Measurements from ENCODE around the gene TMEM245. TPM values are rescaled to one million over a fixed set of nuclear protein-coding genes. Genes with fewer than 3 reads are reported as not detected.

Gene TMEM245
- total and polyA plus RNA-seq, 10 of the 15 experiments (the other 5 are each of a cell fraction or from before 2014, with no cell fraction given) = 7.4 to 36.1 (median 19.0) TPM

DNA sequence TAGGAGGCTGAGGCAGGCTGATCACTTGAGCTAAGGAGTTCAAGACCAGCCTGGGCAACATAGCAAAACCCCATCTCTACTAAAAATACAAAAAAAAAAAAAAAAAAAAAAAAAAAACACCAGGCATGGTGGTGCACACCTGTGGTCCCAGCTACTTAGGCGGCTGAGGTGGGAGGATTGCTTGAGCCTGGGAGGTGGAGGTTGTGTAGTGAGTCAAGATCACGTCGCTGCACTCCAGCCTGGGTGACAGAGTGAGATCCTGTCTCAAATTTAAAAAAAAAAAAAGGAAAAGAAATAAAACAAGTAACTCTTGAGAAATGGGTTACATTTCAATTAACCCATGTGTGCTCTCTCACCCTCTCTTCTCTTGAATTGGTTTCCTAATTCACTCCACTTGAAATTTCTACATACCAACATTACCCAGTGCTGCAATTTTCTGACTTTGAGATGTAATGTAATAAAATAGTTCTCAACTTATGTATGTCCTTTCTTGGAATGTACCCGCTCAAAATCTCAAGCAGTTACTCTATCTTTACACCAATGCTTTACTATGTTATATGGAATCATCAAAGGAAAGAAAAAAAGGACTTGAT is 35.8 kb downstream of the TMEM245 start:
- no peak for DNase-seq (ENCODE audit: low read depth, low spot score)
- FAIRE-seq = no peak
- Histone ChIP-seq H3K9me3 (replicated peaks; ENCODE audit: control insufficient read depth, insufficient read depth, low read length) (no peaks in the 10 kb centered on the region), H4K20me1 (ENCODE audit: control insufficient read depth, insufficient read depth) (no peaks in the 10 kb centered on the region), H3K79me2 (ENCODE audit: control insufficient read depth, insufficient read depth, low read length) (no peaks in the 10 kb centered on the region), H3K4me1 (ENCODE audit: control insufficient read depth, insufficient read depth, low read length) (peaks cover 9% of the 10 kb centered on the region; the same call in 1 of the 2 replicates), H3K4me2 (ENCODE audit: control insufficient read depth, insufficient read depth) (no peak overlapping the region), H3K36me3 (ENCODE audit: control insufficient read depth in 2 of 2, insufficient read depth in 2 of 2, low read length in 1 of 2) (peaks cover 4 to 18% of the 10 kb centered on the region in 2 experiments), H3K27ac (ENCODE audit: control insufficient read depth, insufficient read depth) (no peak overlapping the region), H3K4me3 (no peak overlapping the region), H3K27me3 (replicated peaks in 1 of 2; ENCODE audit: control insufficient read depth in 2 of 2, insufficient read depth in 2 of 2, low read length in 1 of 2) (no peaks in the 10 kb centered on the region), H3K9ac (ENCODE audit: control insufficient read depth, insufficient read depth, low read length) (no peak overlapping the region), H2AFZ (ENCODE audit: control insufficient read depth, low read depth, low read length) (no peak overlapping the region)
- POLR2A ChIA-PET = interaction anchor here (0.6 to 0.7 kb wide), 2 partner anchors 28 to 185 kb away, joined by 5 to 6 read pairs; no protein-coding TSS in a partner anchor
- TF ChIP-seq, protein P1, sequence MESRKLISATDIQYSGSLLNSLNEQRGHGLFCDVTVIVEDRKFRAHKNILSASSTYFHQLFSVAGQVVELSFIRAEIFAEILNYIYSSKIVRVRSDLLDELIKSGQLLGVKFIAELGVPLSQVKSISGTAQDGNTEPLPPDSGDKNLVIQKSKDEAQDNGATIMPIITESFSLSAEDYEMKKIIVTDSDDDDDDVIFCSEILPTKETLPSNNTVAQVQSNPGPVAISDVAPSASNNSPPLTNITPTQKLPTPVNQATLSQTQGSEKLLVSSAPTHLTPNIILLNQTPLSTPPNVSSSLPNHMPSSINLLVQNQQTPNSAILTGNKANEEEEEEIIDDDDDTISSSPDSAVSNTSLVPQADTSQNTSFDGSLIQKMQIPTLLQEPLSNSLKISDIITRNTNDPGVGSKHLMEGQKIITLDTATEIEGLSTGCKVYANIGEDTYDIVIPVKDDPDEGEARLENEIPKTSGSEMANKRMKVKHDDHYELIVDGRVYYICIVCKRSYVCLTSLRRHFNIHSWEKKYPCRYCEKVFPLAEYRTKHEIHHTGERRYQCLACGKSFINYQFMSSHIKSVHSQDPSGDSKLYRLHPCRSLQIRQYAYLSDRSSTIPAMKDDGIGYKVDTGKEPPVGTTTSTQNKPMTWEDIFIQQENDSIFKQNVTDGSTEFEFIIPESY (IDR thresholded peaks at IDR 0.05) = no peak
- TF ChIP-seq ESRRA (IDR thresholded peaks at IDR 0.05; ENCODE audit: low read length) = no peak
- no peak for TF ChIP-seq SMAD5 (IDR thresholded peaks at IDR 0.05; ENCODE audit: low read depth)
- no peak for TF ChIP-seq TBL1XR1 (IDR thresholded peaks at IDR 0.05; ENCODE audit: low read depth, low read length)
- TF ChIP-seq DPF2 (IDR thresholded peaks at IDR 0.05) = no peak
- no peak for TF ChIP-seq SUZ12 (IDR thresholded peaks at IDR 0.05; ENCODE audit: unreplicated experiment)
- no peak for TF ChIP-seq STAT1 (conservative IDR thresholded peaks at IDR 0.05)
- TF ChIP-seq, protein P2, sequence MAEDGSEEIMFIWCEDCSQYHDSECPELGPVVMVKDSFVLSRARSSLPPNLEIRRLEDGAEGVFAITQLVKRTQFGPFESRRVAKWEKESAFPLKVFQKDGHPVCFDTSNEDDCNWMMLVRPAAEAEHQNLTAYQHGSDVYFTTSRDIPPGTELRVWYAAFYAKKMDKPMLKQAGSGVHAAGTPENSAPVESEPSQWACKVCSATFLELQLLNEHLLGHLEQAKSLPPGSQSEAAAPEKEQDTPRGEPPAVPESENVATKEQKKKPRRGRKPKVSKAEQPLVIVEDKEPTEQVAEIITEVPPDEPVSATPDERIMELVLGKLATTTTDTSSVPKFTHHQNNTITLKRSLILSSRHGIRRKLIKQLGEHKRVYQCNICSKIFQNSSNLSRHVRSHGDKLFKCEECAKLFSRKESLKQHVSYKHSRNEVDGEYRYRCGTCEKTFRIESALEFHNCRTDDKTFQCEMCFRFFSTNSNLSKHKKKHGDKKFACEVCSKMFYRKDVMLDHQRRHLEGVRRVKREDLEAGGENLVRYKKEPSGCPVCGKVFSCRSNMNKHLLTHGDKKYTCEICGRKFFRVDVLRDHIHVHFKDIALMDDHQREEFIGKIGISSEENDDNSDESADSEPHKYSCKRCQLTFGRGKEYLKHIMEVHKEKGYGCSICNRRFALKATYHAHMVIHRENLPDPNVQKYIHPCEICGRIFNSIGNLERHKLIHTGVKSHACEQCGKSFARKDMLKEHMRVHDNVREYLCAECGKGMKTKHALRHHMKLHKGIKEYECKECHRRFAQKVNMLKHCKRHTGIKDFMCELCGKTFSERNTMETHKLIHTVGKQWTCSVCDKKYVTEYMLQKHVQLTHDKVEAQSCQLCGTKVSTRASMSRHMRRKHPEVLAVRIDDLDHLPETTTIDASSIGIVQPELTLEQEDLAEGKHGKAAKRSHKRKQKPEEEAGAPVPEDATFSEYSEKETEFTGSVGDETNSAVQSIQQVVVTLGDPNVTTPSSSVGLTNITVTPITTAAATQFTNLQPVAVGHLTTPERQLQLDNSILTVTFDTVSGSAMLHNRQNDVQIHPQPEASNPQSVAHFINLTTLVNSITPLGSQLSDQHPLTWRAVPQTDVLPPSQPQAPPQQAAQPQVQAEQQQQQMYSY (CRISPR knock-in tag; IDR thresholded peaks at IDR 0.05) = no peak
- no peak for TF ChIP-seq MYB (IDR thresholded peaks at IDR 0.05; ENCODE audit: borderline replicate concordance, low read depth, low read length)
- ATAC-seq = no peak
- WGBS (ENCODE audit: insufficient coverage, insufficient replicate concordance, low lambda C conversion rate, missing lambda C conversion rate) = 99% methylated on average over 4 of the region's 4 CpGs
- RAD21 ChIA-PET (ENCODE audit: unreplicated experiment) = no interaction called here
- SMC1A ChIA-PET (ENCODE audit: uncharacterized antibody, unreplicated experiment) = no interaction called here
- intact Hi-C loops (cut with micrococcal nuclease; ENCODE audit: unreplicated experiment) (no loop called here), in situ Hi-C loops (cut with MboI) (no loop called here)
- BruUV-seq (replicated peaks) = no TSS peak
- CTCF ChIA-PET = interaction anchor here (0.6 kb wide), 1 partner anchor 115 kb away, joined by 3 read pairs; no protein-coding TSS in a partner anchor
